HepG2 (cell line): ENCODE data around the gene NDUFS2. TPM values are rescaled to one million over a fixed set of nuclear protein-coding genes. Genes with fewer than 3 reads are reported as not detected.

ENCODE experiments used
- HCFC1 ChIP-seq: fragments of 150-350 bp; IDR thresholded peaks from 2 replicates; pipeline ENCODE4 v1.6.1; 2014; ENCODE audit warnings: low read depth, low read length
- ISL2 ChIP-seq: sonication (generic); formaldehyde crosslinking; IDR thresholded peaks from 2 replicates; pipeline ENCODE4 v1.5.0; 2020; ENCODE audit warnings: missing genetic modification reagents
- JUNB ChIP-seq: sonication (generic); formaldehyde crosslinking; IDR thresholded peaks from 2 replicates; pipeline ENCODE4 v1.8.0; 2022; ENCODE audit warnings: missing genetic modification reagents, mild to moderate bottlenecking, borderline replicate concordance
- LCORL ChIP-seq, 2 experiments: fragments of 450-650 bp in 1 of 2; sonication (generic) in 1 of 2; formaldehyde crosslinking in 1 of 2; IDR thresholded peaks; 2 replicates each; pipeline versions ENCODE4 v1.5.0 to v1.6.1; 2017 to 2020; ENCODE audit warnings: antibody characterized with exemption in 1 of 2, missing genetic modification reagents in 1 of 2
- MTA3 ChIP-seq: sonication (generic); formaldehyde crosslinking; IDR thresholded peaks from 2 replicates; pipeline ENCODE4 v1.4.0; 2020; ENCODE audit warnings: missing genetic modification reagents
- MTERF4 ChIP-seq: sonication (generic); formaldehyde crosslinking; IDR thresholded peaks from 2 replicates; pipeline ENCODE4 v1.8.0; 2023; ENCODE audit warnings: mild to moderate bottlenecking, missing genetic modification reagents
- NFKB2 ChIP-seq: sonication (generic); formaldehyde crosslinking; IDR thresholded peaks from 2 replicates; pipeline ENCODE4 v1.4.0; 2020; ENCODE audit warnings: missing genetic modification reagents, borderline replicate concordance
- RARG ChIP-seq: sonication (generic); formaldehyde crosslinking; IDR thresholded peaks from 2 replicates; pipeline ENCODE4 v1.4.0; 2020; ENCODE audit warnings: low read depth, mild to moderate bottlenecking, missing genetic modification reagents
- SAFB2 ChIP-seq: sonication (generic); formaldehyde crosslinking; IDR thresholded peaks from 2 replicates; pipeline ENCODE4 v1.5.1; 2020; ENCODE audit warnings: missing genetic modification reagents, low read depth, mild to moderate bottlenecking, borderline replicate concordance
- SRSF4 ChIP-seq: fragments of 200-400 bp; formaldehyde crosslinking; IDR thresholded peaks from one replicate; pipeline ENCODE4 v1.6.1; 2018; ENCODE audit warnings: mild to moderate bottlenecking, low read depth, low read length, moderate library complexity; ENCODE audit not compliant: poor library complexity, severe bottlenecking
- ZBTB37 ChIP-seq: sonication (generic); formaldehyde crosslinking; IDR thresholded peaks from 2 replicates; pipeline ENCODE4 v1.4.0; 2020; ENCODE audit warnings: mild to moderate bottlenecking, missing genetic modification reagents
- ZBTB4 ChIP-seq: sonication (generic); formaldehyde crosslinking; IDR thresholded peaks from 2 replicates; pipeline ENCODE4 v1.4.0; 2020; ENCODE audit warnings: missing genetic modification reagents, mild to moderate bottlenecking, borderline replicate concordance
- ZFP36L2 ChIP-seq: sonication (generic); formaldehyde crosslinking; IDR thresholded peaks from 2 replicates; pipeline ENCODE4 v1.4.0; 2020; ENCODE audit warnings: missing genetic modification reagents
- ZMAT5 ChIP-seq: sonication (generic); formaldehyde crosslinking; IDR thresholded peaks from 2 replicates; pipeline ENCODE4 v1.5.0; 2020; ENCODE audit warnings: mild to moderate bottlenecking, low read depth, missing genetic modification reagents, borderline replicate concordance
- ZNF460 ChIP-seq: sonication (generic); formaldehyde crosslinking; IDR thresholded peaks from 2 replicates; pipeline ENCODE4 v1.5.1; 2020; ENCODE audit warnings: missing genetic modification reagents, mild to moderate bottlenecking, borderline replicate concordance
- ZXDC ChIP-seq: sonication (generic); formaldehyde crosslinking; IDR thresholded peaks from 2 replicates; pipeline ENCODE4 v1.5.0; 2020; ENCODE audit warnings: mild to moderate bottlenecking, missing genetic modification reagents
- polyA plus RNA-seq, 8 experiments: library from polyadenylated mRNA; depleted of rRNA in 3 of 8; stranded (reverse) in 7 of 8; unstranded in 1 of 8; fragments of >200 nt; fragmentation: Illumina TruSeq in 4 of 8; extraction: Trizol in 4 of 8; gene quantifications; 2 replicates each; pipeline versions ENCODE4 v1.2.1 to v1.2.3, GENCODE V29; 2011 to 2016; ENCODE audit warnings: low read depth in 4 of 8, missing spikeins in 1 of 8, mixed read lengths in 1 of 8; ENCODE audit not compliant: insufficient read depth in 1 of 8
- total RNA-seq, 5 experiments: library from RNA; depleted of rRNA; stranded (reverse); fragments of >200 nt; fragmentation: Illumina TruSeq; extraction: Trizol; gene quantifications; 2 replicates each; pipeline ENCODE4 v1.2.3, GENCODE V29; 2016; ENCODE audit warnings: low read depth in 1 of 5

Gene NDUFS2
- total and polyA plus RNA-seq, 2 of the 13 experiments (the other 11 are each of a cell fraction or from before 2014, with no cell fraction given): 89.9 to 118 TPM

GRCh38 chr1:161225534-161226319, 23.6 kb downstream of the NDUFS2 start, which contains the start of gene TOMM40L (continued):
- TF ChIP-seq SAFB2 (CRISPR knock-in tag): 0 out of 2 replicates have a peak, but pooled peaks have one; percentile 17
- no peak for TF ChIP-seq ZXDC
- TF ChIP-seq JUNB (CRISPR knock-in tag): no peak
- no peak for TF ChIP-seq RARG (CRISPR knock-in tag)
- no peak for TF ChIP-seq ZNF460 (CRISPR knock-in tag)
- TF ChIP-seq ISL2 (CRISPR knock-in tag): no peak
- TF ChIP-seq MTA3 (CRISPR knock-in tag): no peak
- TF ChIP-seq ZBTB37 (CRISPR knock-in tag): no peak
- no peak for TF ChIP-seq LCORL (IDR thresholded peaks at IDR 0.05)
- no peak for TF ChIP-seq LCORL (CRISPR knock-in tag; IDR thresholded peaks at IDR 0.05)
- no peak for TF ChIP-seq SRSF4
- TF ChIP-seq MTERF4 (CRISPR knock-in tag): 0 out of 2 replicates have a peak, but pooled peaks have one; percentile 31
- TF ChIP-seq ZMAT5 (CRISPR knock-in tag): no peak
- no peak for TF ChIP-seq ZBTB4 (CRISPR knock-in tag)
- no peak for TF ChIP-seq NFKB2 (CRISPR knock-in tag)
- no peak for TF ChIP-seq ZFP36L2 (CRISPR knock-in tag)
- TF ChIP-seq HCFC1: peak; percentile 78
